Measurements from ENCODE around the gene QSOX2.

Gene QSOX2

GRCh38 chr9:136281421-136282271 lies 36.0 kb upstream of the QSOX2 start:
- TF ChIP-seq CTCF (IDR thresholded peaks at IDR 0.05; ENCODE audit: borderline replicate concordance, insufficient read depth, low read depth, low read length), result no peak
- no peak overlapping the region for H3K4me3 ChIP-seq (ENCODE audit: low read depth, low read length)

- no peak for TF ChIP-seq CTCF (IDR thresholded peaks at IDR 0.05; ENCODE audit: borderline replicate concordance, insufficient read depth, low read depth, low read length)
- H3K4me3 ChIP-seq (ENCODE audit: low read depth, low read length), result no peak overlapping the region
Measured at GRCh38 chr9:136280535-136281315, 35.1 kb upstream of the QSOX2 start.

GRCh38 chr9:136279471-136279870 lies 33.9 kb upstream of the QSOX2 start:
- no peak for TF ChIP-seq CTCF (IDR thresholded peaks at IDR 0.05; ENCODE audit: borderline replicate concordance, insufficient read depth, low read depth, low read length)
- no peak overlapping the region for H3K4me3 ChIP-seq (ENCODE audit: low read depth, low read length)

GRCh38 chr9:136278894-136279293 lies 33.3 kb upstream of the QSOX2 start:
- no peak for TF ChIP-seq CTCF (IDR thresholded peaks at IDR 0.05; ENCODE audit: borderline replicate concordance, insufficient read depth, low read depth, low read length)
- H3K4me3 ChIP-seq (ENCODE audit: low read depth, low read length), result no peak overlapping the region

GRCh38 chr9:136278221-136278620 lies 32.6 kb upstream of the QSOX2 start:
- no peak for TF ChIP-seq CTCF (IDR thresholded peaks at IDR 0.05; ENCODE audit: borderline replicate concordance, insufficient read depth, low read depth, low read length)
- no peak overlapping the region for H3K4me3 ChIP-seq (ENCODE audit: low read depth, low read length)

- no peak overlapping the region for H3K4me3 ChIP-seq (ENCODE audit: low read depth, low read length)
- TF ChIP-seq CTCF (IDR thresholded peaks at IDR 0.05; ENCODE audit: borderline replicate concordance, insufficient read depth, low read depth, low read length), result no peak
Measured at GRCh38 chr9:136277746-136278145, 32.1 kb upstream of the QSOX2 start.

Measured in GM12875 (cell line).